Calu3 (cell line): ENCODE data around the gene ULBP1. TPM values are rescaled to one million over a fixed set of nuclear protein-coding genes. Genes with fewer than 3 reads are reported as not detected.

ENCODE experiments used
- BruUV-seq: library from RNA; stranded (reverse); fragments of 400-500 nt; replicated peaks from 2 replicates; lab custom pipeline; 2021; lab: Mats Ljungman, UMichigan
- CTCF ChIA-PET: fragments of 300-600 bp; sonication (Branson Sonifier 250); formaldehyde crosslinking; loops from one replicate; lab custom pipeline; 2022; ENCODE audit warnings: antibody characterized with exemption; lab: Charles Lee
- DNase-seq: peaks from one replicate; pipeline ENCODE4 v3.0.0; 2022
- H3K27ac Mint-ChIP-seq: one replicate; pipeline ENCODE4 v1.8.0; 2022; ENCODE audit warnings: mixed read lengths; ENCODE audit not compliant: unreplicated experiment
- H3K27me3 Mint-ChIP-seq: one replicate; pipeline ENCODE4 v1.8.0; 2022; ENCODE audit warnings: mixed read lengths; ENCODE audit not compliant: unreplicated experiment
- H3K36me3 Mint-ChIP-seq: one replicate; pipeline ENCODE4 v1.8.0; 2022; ENCODE audit warnings: mild to moderate bottlenecking, moderate library complexity, mixed read lengths; ENCODE audit not compliant: insufficient read depth, unreplicated experiment
- H3K4me1 Mint-ChIP-seq: one replicate; pipeline ENCODE4 v1.8.0; 2022; ENCODE audit warnings: mild to moderate bottlenecking, low read depth, mixed read lengths; ENCODE audit not compliant: unreplicated experiment
- H3K4me3 Mint-ChIP-seq: one replicate; pipeline ENCODE4 v1.8.0; 2022; ENCODE audit warnings: mild to moderate bottlenecking, low read depth, moderate library complexity, mixed read lengths; ENCODE audit not compliant: unreplicated experiment
- H3K9me3 Mint-ChIP-seq: one replicate; pipeline ENCODE4 v1.8.0; 2022; ENCODE audit warnings: low read depth, mixed read lengths; ENCODE audit not compliant: unreplicated experiment
- CTCF ChIP-seq: fragments of 200-600 bp; IDR thresholded peaks from one replicate; pipeline ENCODE4 v1.8.0; 2022; ENCODE audit warnings: antibody characterized with exemption; ENCODE audit not compliant: unreplicated experiment
- intact Hi-C: fragments of 100-400 bp; cut with micrococcal nuclease; formaldehyde crosslinking; loops from one replicate; pipeline ENCODE4 v1.10.0; 2022; ENCODE audit not compliant: unreplicated experiment
- total RNA-seq: library from RNA; stranded (reverse); gene quantifications from 2 replicates; pipeline ENCODE4 v1.2.3, GENCODE V29; 2022

Gene ULBP1
- total RNA-seq, 1 experiment from 2014 or later, result 2.5 TPM

- Mint-ChIP-seq H3K27me3 (peaks cover 9% of the 10 kb centered on the region), H3K9me3 (no peaks in the 10 kb centered on the region), H3K4me3 (no peak overlapping the region), H3K4me1 (no peaks in the 10 kb centered on the region), H3K27ac (no peak overlapping the region), H3K36me3 (peaks cover 23% of the 10 kb centered on the region)
- CTCF ChIA-PET, result interaction anchor here (0.7 kb wide), 1 partner anchor 872 kb away, joined by 5 read pairs; no protein-coding TSS in a partner anchor
- intact Hi-C loops, result no loop called here
- TF ChIP-seq CTCF, result no peak
- BruUV-seq, result no TSS peak
- DNase-seq, result no peak
These were observed 3.3 kb upstream of the ULBP1 start for GRCh38 chr6:149960488-149960887.

GRCh38 chr6:149961728-149962425 lies 1.9 kb upstream of the ULBP1 start:
- intact Hi-C loops, result no loop called here
- Mint-ChIP-seq H3K4me1 (no peaks in the 10 kb centered on the region), H3K36me3 (peaks cover 23% of the 10 kb centered on the region), H3K27ac (no peak overlapping the region), H3K9me3 (no peaks in the 10 kb centered on the region), H3K27me3 (no peaks in the 10 kb centered on the region), H3K4me3 (no peak overlapping the region)
- peak; percentile 31 for TF ChIP-seq CTCF
- peak; percentile 47 for DNase-seq
- CTCF ChIA-PET, result interaction anchor here (0.6 kb wide), 1 partner anchor 530 kb away, joined by 3 read pairs; no protein-coding TSS in a partner anchor
- BruUV-seq, result no TSS peak

- Mint-ChIP-seq H3K27me3 (no peaks in the 10 kb centered on the region), H3K4me1 (no peaks in the 10 kb centered on the region)
- no peak for TF ChIP-seq CTCF
These were observed 1.1 kb upstream of the ULBP1 start for GRCh38 chr6:149962461-149963211.

GRCh38 chr6:149963212-149963461 lies 606 bp upstream of the ULBP1 start:
- Mint-ChIP-seq H3K4me1 (no peaks in the 10 kb centered on the region), H3K27me3 (no peaks in the 10 kb centered on the region), H3K36me3 (peaks cover 23% of the 10 kb centered on the region), H3K27ac (peak overlapping the region; percentile 81), H3K9me3 (no peaks in the 10 kb centered on the region), H3K4me3 (peak overlapping the region; percentile 81)
- peak; percentile 30 for DNase-seq
- no TSS peak for BruUV-seq
- CTCF ChIA-PET, result no interaction called here
- TF ChIP-seq CTCF, result no peak
- intact Hi-C loops, result no loop called here

More at GRCh38 chr6:149962461-149963211, 1.1 kb upstream of the ULBP1 start:
- Mint-ChIP-seq H3K4me3 (peak overlapping the region; percentile 81), H3K9me3 (no peaks in the 10 kb centered on the region), H3K36me3 (peaks cover 23% of the 10 kb centered on the region), H3K27ac (peak overlapping the region; percentile 81)
- intact Hi-C loops, result no loop called here
- DNase-seq, result no peak
- CTCF ChIA-PET, result no interaction called here
- BruUV-seq, result no TSS peak
